OCI-LY3 (cell line): ENCODE measurements around the gene RABAC1.

Source experiments
- H2AFZ ChIP-seq: fragments of 200-600, 300-600 bp; shearing (Covaris generic); 2 replicates; pipeline ENCODE4 v1.6.0; 2014; ENCODE audit warnings: antibody characterized with exemption, low read depth, low read length
- H3K27ac ChIP-seq: fragments of 200-600, 300-600 bp; sonication (generic); 2 replicates; pipeline ENCODE4 v1.5.1; 2014; ENCODE audit warnings: mild to moderate bottlenecking, low read length, moderate library complexity, mixed read lengths
- H3K27me3 ChIP-seq: fragments of 200-600, 300-600 bp; sonication (generic); 2 replicates; pipeline ENCODE4 v1.6.1; 2014; ENCODE audit warnings: low read depth, low read length, mixed read lengths
- H3K36me3 ChIP-seq: fragments of 200-600, 300-600 bp; sonication (generic); replicated peaks from 2 replicates; pipeline ENCODE3; 2014; ENCODE audit warnings: low read depth, low read length, mixed read lengths
- H3K4me1 ChIP-seq: fragments of 300-600, 200-600 bp; sonication (generic); 2 replicates; pipeline ENCODE4 v1.6.1; 2014; ENCODE audit warnings: low read length, mixed read lengths
- H3K4me2 ChIP-seq: fragments of 200-600, 300-600 bp; sonication (generic); 2 replicates; pipeline ENCODE4 v1.6.1; 2014; ENCODE audit warnings: low read length, mixed read lengths
- H3K4me3 ChIP-seq: fragments of 300-600, 200-600 bp; sonication (generic); 2 replicates; pipeline ENCODE4 v1.5.1; 2014; ENCODE audit warnings: antibody characterized with exemption, mild to moderate bottlenecking, low read length, moderate library complexity
- H3K79me2 ChIP-seq: fragments of 300-600, 200-600 bp; shearing (Covaris generic); 2 replicates; pipeline ENCODE4 v1.6.1; 2014; ENCODE audit warnings: mild to moderate bottlenecking, low read length, mixed read lengths
- H3K9ac ChIP-seq: fragments of 300-600, 200-600 bp; shearing (Covaris generic); 2 replicates; pipeline ENCODE4 v1.6.0; 2014; ENCODE audit warnings: mild to moderate bottlenecking, low read length, moderate library complexity
- H3K9me3 ChIP-seq: fragments of 200-600, 300-600 bp; shearing (Covaris generic); 2 replicates; pipeline ENCODE4 v1.6.1; 2014; ENCODE audit warnings: low read length, mixed read lengths; ENCODE audit not compliant: insufficient read depth
- H4K20me1 ChIP-seq: fragments of 200-600, 300-600 bp; sonication (generic); 2 replicates; pipeline ENCODE4 v1.6.1; 2016; ENCODE audit warnings: low read length, mixed read lengths; ENCODE audit not compliant: insufficient read depth
- EZH2phosphoT487 ChIP-seq: fragments of 200-600 bp; shearing (Covaris generic); IDR thresholded peaks from 2 replicates; pipeline ENCODE4 v1.6.1; 2018; ENCODE audit warnings: antibody characterized with exemption, mixed run types, low read depth
- TF ChIP-seq, protein P1 (sequence below): fragments of 200-600, 300-600 bp; sonication (generic); IDR thresholded peaks from 2 replicates; pipeline ENCODE4 v1.5.1; 2014; ENCODE audit warnings: antibody characterized with exemption, low read length, low read depth

The RABAC1 gene

DNA sequence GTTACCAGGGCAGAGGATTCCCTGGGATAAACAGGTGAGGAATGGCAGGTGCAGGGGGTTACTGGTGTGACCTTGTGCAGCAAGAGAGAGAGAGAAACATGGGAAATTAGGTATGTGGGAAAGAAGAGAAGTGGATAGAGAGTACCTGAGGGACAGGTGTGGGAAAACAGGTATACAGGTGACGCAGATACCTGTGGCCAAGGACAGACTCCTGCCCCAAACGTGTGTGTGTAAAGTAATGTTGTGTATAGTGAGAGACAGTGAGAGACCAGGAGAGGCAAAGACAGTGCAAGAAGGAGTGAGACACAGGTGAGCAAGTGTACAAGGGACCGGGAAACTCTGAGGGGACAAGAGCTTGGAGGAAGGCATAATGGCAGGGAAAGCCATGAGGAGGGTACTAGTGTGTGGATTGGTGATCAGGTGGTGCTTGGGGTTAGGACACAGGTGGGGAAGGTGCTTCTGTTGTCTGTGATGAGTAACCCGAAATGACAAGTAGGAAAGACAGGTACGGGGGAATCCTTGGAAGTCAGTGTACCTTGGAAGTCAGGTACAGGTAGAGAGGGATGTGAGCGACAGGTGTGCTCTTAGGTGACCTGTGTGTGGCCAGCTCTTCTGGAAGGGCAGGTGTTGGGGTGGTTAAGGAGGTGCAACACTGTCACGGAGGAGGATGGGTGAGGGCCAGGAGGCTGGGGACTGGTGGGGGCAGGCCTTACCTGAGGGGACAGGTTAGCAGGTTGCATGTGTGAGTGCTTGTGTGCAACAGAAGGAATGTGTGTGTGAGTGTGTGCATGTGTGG is 33.7 kb downstream of the RABAC1 start:
- H3K27me3 ChIP-seq: peaks cover 42% of the 10 kb centered on the region
- no peaks in the 10 kb centered on the region for H3K36me3 ChIP-seq
- H3K4me3 ChIP-seq: no peak overlapping the region
- no peak overlapping the region for H2AFZ ChIP-seq
- peaks cover 42% of the 10 kb centered on the region for H3K4me1 ChIP-seq
- H3K9ac ChIP-seq: no peak overlapping the region
- H3K27ac ChIP-seq: no peak overlapping the region
- TF ChIP-seq, protein P1, sequence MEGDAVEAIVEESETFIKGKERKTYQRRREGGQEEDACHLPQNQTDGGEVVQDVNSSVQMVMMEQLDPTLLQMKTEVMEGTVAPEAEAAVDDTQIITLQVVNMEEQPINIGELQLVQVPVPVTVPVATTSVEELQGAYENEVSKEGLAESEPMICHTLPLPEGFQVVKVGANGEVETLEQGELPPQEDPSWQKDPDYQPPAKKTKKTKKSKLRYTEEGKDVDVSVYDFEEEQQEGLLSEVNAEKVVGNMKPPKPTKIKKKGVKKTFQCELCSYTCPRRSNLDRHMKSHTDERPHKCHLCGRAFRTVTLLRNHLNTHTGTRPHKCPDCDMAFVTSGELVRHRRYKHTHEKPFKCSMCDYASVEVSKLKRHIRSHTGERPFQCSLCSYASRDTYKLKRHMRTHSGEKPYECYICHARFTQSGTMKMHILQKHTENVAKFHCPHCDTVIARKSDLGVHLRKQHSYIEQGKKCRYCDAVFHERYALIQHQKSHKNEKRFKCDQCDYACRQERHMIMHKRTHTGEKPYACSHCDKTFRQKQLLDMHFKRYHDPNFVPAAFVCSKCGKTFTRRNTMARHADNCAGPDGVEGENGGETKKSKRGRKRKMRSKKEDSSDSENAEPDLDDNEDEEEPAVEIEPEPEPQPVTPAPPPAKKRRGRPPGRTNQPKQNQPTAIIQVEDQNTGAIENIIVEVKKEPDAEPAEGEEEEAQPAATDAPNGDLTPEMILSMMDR: no peak
- TF ChIP-seq EZH2phosphoT487: no peak
- no peaks in the 10 kb centered on the region for H3K79me2 ChIP-seq
- H3K9me3 ChIP-seq: no peaks in the 10 kb centered on the region
- no peak overlapping the region for H3K4me2 ChIP-seq
- H4K20me1 ChIP-seq: no peaks in the 10 kb centered on the region

DNA sequence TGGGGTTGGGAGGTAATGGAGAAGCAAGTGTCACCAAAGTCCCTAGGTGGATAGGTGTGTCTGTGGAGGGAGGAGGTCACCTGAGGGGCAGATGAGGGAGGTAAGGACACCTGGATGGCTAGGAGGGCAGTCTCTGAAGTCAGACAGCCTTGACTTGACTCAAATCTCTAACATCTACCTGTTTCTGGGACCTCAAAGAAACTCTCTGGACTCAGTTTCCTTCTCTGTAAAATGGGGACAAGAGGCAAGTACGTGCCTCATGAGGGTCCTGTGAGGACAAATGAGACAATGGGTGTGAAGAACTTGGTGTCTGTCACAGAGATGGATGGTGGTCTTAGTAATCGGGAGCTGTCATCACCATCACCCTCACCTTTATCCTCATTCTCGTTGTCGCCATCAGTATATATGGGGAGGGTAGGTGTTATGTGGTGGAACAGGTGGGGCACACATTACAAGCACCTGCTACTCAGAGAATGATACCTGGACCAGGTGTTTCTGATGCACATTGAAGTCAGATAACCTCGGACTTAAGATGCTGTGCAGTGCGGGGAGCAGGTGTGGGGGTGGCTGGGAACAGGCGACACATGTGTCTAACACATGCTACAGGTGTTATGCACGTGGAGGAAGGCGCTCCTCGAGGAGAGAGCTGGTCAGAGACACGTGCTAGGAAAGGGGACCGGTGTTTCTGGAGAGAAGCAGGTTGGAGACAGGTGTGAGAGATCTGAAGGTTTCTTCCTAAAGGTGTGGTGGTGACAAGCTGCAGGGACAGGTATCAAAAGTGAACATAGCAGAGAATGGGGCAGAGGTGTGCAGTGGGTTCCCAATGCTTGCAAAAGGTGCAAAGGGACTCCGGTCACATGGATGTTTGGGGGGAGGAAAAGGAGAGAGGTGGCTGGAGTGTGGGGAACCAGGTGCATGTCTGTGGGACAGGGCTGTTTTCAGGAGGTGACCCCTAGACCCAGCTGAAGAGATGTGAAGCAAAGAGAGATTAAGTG is 34.7 kb downstream of the RABAC1 start:
- Histone ChIP-seq H3K9me3 (no peaks in the 10 kb centered on the region), H3K27me3 (peaks cover 33% of the 10 kb centered on the region), H3K79me2 (no peaks in the 10 kb centered on the region), H4K20me1 (no peaks in the 10 kb centered on the region), H3K36me3 (no peaks in the 10 kb centered on the region), H3K4me2 (no peak overlapping the region), H3K4me3 (no peak overlapping the region), H3K9ac (no peak overlapping the region), H3K4me1 (peaks cover 33% of the 10 kb centered on the region), H2AFZ (no peak overlapping the region), H3K27ac (no peak overlapping the region)
- TF ChIP-seq, protein P1: no peak
- TF ChIP-seq EZH2phosphoT487: no peak

DNA sequence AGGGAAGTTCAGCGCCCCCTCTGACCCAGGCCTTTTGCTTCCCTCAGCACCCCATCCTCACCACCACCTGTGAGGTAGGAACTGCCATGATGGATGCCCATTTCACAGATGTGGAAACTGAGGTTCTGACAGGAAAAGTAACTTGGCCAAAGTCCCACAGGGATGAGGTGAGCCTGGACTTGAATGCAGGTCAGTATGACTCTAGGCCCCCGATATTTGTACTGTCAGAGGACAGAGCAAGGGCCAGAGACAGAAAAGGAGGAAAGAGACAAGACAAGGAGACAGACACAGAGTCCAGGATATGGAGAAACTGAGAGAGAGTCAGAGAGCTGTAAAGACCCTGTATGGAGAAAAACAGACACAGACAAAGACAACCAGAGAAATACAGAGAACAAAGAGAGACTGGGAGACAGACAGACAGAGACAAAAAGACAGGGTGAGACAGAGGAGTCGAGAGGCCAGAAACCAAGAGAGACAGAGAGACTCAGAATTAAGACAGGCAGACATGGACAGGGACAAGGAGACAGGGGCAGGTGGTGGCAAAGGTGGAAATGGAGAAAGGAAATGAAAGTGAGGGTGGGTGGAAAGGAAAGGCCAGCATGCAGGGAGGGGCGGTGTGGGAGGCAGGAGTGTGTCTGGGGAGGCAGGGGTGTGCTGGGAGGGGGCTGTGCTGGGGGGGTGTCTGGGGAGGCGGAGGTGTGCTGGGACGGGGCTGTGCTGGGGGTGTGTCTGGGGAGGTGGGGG is 35.9 kb downstream of the RABAC1 start:
- peaks cover 25% of the 10 kb centered on the region for H3K4me1 ChIP-seq
- H3K9me3 ChIP-seq: no peaks in the 10 kb centered on the region
- no peak overlapping the region for H3K27ac ChIP-seq
- no peak overlapping the region for H2AFZ ChIP-seq
- H3K4me2 ChIP-seq: peak overlapping the region; percentile 40; the same call in 1 of the 2 replicates
- H3K9ac ChIP-seq: no peak overlapping the region; the same call in 1 of the 2 replicates
- no peak for TF ChIP-seq EZH2phosphoT487
- H3K4me3 ChIP-seq: no peak overlapping the region
- no peaks in the 10 kb centered on the region for H3K36me3 ChIP-seq
- no peaks in the 10 kb centered on the region for H3K79me2 ChIP-seq
- peaks cover 28% of the 10 kb centered on the region for H3K27me3 ChIP-seq
- no peaks in the 10 kb centered on the region for H4K20me1 ChIP-seq

DNA sequence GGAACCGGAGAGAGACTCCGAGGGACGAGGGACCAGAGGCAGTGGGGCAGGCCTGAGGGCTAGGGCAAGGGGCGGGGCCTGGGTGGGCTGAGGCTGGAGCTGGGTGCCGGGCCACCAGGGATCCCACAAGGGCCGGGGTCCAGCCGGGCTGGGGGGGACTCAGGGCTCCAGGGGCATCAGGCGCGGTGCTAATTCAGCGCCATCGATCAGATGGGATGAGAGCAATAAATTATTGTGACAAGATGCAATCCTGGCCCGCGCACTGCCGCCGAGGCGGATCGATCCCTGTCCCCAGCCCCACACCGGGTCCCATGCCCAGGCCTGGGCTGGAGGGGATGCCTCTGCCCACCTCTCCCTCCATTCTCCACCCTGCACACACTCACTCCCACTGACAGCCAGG is 36.5 kb downstream of the RABAC1 start:
- Histone ChIP-seq H2AFZ (no peak overlapping the region), H3K9ac (no peak overlapping the region), H3K9me3 (no peaks in the 10 kb centered on the region), H3K4me3 (no peak overlapping the region), H3K36me3 (no peaks in the 10 kb centered on the region), H3K27ac (no peak overlapping the region), H3K79me2 (no peaks in the 10 kb centered on the region), H3K4me1 (peaks cover 25% of the 10 kb centered on the region), H3K27me3 (peaks cover 28% of the 10 kb centered on the region), H4K20me1 (no peaks in the 10 kb centered on the region), H3K4me2 (no peak overlapping the region)
- TF ChIP-seq EZH2phosphoT487: no peak
- TF ChIP-seq, protein P1: no peak
